Measurements from ENCODE around the gene PAN3.

Gene PAN3

DNA sequence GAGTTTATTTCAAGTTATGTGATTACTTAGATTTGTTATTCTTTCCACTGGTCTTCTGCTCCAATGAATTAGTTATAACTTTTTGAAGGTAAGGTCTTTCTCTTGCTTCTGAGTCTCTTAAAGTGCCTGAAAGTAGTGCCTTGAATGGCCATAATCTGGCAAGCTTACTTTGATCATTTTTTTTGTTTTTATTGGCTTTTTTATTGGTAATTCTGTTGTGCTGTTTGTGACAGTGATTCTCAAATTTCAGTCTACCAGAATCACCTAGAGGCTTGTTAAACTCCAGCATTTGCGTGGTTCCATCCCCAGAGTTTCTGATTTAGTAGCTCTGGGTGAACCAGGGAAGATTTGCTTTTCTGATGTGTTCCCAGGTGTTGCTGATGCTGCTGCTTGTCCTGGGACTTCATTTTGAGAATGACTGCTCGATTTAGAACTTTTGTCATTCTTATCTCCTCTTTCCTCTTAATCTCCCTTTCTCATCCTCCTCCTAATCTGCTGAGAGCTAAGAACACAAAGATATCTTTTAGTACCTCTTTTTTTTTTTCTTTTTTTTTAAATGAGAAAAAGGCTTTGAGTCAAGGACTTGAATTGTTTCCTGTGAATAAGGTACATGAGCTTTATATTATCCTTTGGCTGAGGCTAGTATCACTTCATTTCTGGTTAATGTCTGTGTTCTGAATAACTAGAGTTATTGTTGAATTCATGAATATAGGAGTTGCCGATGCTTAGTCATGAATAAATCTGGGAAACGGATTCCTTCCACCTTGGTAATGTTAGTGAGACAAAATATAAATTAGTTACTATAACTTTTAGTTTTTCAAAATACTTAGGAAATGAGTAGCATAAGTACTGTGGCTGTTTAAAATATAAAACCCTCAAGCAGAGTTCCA lies 91.4 kb downstream of the PAN3 start:
- DNase-seq = no peak

DNA sequence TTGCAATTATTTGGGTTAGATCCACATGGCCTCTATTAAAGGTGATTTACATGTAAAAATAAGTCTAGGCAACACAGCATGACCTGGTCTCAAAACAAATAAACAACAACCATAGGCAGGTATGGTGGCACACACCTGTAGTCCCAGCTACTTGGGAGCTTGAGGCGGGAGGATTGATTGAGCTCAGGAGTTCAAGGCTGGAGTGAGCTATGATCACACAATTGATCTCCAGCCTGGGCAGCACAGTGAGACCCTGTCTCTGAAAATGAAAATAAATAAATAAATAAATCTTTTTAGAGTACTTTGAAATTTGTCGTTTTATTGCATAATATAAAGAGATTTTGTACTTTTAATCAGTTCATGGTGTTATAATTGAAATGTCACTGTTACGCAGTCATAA lies 93.3 kb downstream of the PAN3 start:
- no peak for DNase-seq

DNA sequence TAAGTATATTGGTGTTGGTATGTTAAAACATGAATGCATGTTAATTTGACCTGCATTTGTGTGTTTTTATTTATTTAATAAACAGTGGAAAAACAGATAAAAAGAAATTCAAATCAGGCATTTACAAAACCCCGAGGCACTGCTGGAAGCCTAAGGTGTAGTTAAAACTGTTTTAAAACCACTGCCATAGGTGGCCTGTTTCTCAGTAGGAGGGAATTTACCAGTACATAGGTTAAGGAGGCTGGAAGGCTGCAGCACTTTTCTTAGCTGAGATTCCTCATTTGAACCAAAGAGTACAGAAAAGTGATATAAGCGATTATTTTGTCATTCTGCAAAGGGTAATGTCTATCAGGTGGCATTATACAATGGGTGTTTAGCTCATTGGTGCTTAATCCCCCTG lies 99.6 kb downstream of the PAN3 start:
- DNase-seq = no peak

DNA sequence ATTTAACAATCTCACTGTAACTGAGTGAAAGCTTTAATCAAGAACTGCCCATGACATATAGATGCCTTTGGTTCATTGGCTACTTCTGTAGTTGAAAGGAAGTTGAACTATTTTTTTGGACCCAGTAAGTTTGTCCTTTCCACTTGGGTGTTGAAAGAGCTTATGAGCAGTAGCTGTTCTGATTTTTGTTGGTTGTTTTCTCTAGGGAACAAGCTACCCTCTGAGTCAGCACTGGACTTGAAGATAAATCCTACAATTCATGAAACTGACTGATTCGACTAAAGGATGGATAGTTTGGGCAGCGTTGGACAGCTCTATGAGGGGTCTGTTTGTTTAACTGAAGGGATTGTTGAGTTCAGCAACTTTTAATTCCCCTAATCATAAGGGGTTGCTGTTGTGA lies 101.0 kb downstream of the PAN3 start:
- DNase-seq = no peak

DNA sequence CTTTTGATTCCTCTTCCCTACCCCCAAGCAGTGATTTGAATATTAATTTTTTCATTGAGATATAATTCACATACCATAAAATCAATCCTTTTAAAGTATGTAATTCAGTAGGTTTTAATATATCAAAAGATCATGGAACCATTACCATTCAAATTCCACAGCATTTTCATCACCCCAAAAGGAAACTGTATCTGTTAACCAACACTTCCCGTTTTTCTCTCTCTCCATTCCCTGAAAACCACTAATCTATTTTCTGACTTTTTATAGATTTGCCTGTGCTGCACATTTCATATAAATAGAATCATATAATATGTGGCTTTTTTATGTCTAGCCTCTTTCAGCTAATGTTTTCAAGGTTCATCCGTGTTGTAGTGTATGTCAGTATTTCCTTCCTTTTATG lies 107.1 kb downstream of the PAN3 start:
- no peak for DNase-seq

DNA sequence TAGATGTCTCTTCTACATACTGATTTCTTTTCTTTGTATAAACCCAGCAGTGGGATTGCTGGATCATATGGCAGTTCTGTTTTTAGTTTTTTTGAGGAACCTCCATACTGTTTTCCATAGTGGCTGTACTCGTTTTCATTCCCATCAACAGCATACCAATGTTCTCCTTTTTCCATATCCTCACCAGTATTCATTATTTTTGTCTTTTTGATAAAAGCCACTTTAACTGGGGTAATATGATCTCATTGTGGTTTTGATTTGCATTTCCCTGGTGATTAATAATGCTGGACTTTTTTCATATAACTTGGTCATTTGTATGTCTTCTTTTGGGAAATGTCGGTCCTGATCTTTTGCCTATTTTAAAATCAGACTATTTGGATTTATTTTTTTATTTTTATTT lies 108.5 kb downstream of the PAN3 start:
- DNase-seq = no peak

DNA sequence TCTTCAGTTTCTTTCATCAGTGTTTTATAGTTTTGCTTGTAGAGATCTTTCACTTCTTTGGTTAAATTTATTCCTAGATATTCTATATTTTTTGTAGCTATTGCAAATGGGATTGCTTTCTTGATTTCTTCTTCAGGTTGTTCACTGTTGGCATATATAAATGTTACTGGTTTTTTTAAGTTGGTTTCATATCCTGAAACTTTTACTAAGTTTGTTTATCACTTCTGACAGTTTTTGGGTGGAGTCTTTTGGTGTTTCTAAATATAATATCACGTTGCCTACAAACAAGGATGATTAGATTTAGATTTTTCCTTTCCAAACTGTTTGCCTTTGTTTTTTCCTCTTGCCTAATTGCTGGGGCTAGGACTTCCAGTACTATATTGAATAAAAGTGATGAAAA lies 109.7 kb downstream of the PAN3 start:
- DNase-seq = no peak

GRCh38 chr13:28250542-28250941 lies 112.2 kb downstream of the PAN3 start:
- no peak for DNase-seq

DNA sequence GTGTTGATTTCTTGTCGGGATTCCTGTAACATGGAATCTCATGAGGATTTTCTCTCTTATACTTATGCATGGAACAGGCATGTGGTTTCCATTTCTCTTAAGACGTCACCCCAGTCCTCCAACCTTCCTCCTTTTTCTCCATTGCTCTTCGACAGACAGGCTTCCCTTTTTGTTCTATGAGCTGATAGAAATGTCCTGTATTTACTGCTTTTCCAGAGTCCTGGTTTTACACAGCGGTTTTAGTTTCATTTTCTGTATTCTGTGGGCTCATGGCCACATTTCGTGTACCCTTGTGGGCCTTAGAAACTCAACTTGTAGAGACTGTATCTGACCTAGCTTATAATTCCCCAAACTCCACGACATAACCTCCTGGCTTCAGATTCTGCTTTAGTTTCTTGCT lies 113.1 kb downstream of the PAN3 start:
- no peak for DNase-seq

DNA sequence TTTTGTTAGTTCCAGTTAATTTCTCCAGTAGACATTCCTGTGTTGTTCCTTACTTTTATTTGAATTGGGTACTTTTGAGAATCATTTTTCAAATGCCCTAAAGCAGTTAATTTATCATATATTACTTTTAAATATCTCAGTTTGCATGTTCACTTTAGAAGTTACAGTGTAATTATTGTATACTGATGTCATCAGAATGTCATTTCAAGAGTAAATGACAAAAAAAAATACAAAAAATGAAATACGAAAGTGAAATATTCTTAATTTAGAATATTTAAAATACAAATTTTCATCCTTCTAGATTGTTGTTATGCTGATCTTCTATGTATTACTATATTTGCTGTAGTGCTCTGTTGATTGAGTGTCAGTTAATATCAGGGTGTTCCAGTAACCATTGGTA lies 114.2 kb downstream of the PAN3 start:
- DNase-seq = no peak

DNA sequence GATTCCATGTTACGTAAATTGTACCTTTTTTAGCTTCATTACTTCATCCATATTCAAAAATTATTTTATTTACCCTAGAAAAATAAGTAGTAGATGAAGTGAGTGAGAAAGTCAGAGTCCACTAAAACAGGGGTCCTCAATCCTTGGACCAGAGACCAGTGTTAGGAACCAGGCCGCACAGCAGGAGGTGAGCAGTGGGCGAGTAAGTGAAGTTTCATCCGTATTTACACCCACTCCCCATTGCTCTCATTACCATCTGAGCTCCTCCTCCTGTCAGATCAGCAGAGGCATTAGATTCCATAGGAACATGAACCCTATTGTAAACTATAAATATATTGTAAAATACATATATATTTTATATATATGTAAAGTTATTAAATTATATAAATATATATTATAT lies 119.0 kb downstream of the PAN3 start:
- no peak for DNase-seq

DNA sequence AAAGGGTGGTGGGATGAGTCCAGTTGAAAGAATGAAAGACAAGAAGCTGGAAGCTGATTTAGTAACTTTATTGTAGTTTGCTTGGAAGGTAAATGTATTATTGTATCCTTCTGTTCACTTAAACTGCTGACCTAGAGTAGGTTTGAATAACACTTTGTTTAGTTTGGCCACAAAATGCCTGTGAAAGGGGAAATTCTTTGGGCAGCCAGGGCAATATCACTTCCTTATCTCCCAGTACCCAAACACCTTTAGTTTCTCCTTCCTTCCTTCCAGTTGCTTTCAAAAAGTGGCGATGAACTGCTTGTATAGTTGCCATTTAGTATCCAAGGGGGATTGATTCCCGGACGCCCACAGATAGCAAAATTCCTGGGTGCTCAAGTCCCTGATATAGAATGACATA lies 120.1 kb downstream of the PAN3 start:
- DNase-seq = no peak

- no peak for DNase-seq
Measured at GRCh38 chr13:28267497-28267896, 129.2 kb downstream of the PAN3 start.

DNA sequence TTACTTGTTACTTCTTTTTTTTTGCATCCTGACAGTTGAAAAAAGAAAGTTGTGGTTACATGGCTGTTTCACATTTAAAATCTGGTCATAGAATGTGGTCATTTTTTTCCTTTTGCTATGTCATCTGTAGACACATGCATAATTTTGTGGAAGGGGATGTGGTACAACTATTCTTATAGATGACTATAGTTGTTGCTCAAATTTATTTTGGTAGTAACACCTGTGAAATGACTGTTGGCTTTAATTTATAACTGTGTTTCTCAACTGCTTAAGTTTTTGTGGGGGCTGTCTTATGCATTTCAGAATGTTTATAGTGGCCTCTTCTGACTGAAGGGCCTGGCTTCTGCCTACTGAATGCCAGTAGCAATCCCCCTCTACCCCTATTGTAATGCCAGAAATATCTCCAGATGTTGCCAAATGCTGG lies 130.5 kb downstream of the PAN3 start:
- DNase-seq = no peak

GRCh38 chr13:28271056-28271840 lies 132.9 kb downstream of the PAN3 start:
- no peak for DNase-seq

- DNase-seq = no peak
Measured at GRCh38 chr13:28273919-28274318, 135.6 kb downstream of the PAN3 start.

GRCh38 chr13:28282451-28282850 lies 144.1 kb downstream of the PAN3 start:
- DNase-seq = no peak

- DNase-seq = no peak
Measured at GRCh38 chr13:28283600-28283999, 145.3 kb downstream of the PAN3 start.

DNA sequence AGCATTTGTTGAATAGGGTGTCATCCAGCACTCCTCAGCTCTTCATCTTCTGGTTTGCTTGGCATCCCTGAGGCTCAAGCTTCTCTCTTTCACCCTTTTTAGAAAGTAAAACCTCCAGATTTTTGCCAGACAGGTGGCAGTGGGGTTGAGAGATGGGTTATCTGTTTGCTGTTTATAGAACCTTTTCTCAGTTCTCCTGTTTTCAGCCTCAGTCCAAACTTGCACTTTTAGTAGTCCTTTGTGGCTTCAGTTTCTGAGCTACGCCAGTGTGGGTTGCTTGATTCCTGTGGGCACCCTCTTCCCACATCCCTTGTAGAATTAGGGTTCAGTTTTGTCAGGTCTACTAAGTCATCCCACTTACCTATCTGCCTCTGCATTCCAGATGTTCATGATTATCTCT lies 147.9 kb downstream of the PAN3 start:
- no peak for DNase-seq

GRCh38 chr13:28297341-28297740 lies 159.0 kb downstream of the PAN3 start:
- DNase-seq = no peak

DNA sequence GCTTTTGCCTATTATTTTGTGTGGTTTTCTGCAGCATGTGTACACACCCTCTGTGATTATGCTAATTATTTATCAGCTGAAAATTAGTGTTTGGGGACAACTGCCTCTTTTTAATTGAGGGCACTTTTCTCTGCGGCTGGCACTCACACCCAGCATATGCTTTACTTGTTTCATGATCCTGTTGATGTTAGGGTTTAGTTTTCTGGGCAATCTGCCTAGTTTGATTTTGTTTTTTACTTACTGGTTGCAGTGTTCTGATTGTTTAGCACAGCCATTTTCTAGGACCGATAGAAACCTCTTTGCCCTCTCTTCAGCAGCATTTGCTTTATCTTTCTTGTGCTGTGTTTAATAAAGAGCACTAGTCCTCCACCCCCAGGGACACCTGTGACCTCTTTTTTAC lies 161.6 kb downstream of the PAN3 start:
- DNase-seq = no peak

GRCh38 chr13:28301839-28302238 lies 163.5 kb downstream of the PAN3 start:
- no peak for DNase-seq

- no peak for DNase-seq
Measured at GRCh38 chr13:28306325-28306724, 168.0 kb downstream of the PAN3 start.

DNA sequence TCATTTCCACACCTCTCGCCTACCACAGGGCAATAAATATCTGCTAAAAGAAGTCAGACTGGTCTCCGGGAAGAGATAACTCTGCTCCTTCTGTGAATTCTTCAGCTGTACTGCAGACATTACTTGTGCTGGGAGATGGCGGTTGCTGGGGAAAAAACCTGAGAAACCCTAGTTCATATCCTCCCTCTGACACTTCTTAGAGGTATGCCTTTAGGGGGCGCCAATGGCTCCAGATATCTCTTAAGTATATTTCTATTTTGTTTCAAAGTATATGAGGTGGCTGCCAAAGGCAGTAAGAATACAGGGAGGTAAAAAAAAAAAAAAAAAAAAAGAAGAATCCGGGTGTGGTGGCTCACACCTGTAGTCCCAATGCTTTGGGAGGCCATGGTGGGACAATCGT lies 175.2 kb downstream of the PAN3 start:
- DNase-seq = no peak

Data from stimulated activated naive CD4-positive, alpha-beta T cell (primary cell).